Liver (tissue), 9 donors: Measurements from ENCODE around the gene PCDH8. TPM values are rescaled to one million over a fixed set of nuclear protein-coding genes. Genes with fewer than 3 reads are reported as not detected.

ENCODE experiments used
- DNase-seq: peaks from one replicate; pipeline ENCODE4 v3.0.0-alpha.2; 2017; ENCODE audit warnings: low spot score
- H3K27ac ChIP-seq, 2 donors: one replicate each; pipeline ENCODE4 v1.7.0; 2013; ENCODE audit warnings: inconsistent platforms in 2 of 2, low read length in 2 of 2, control low read depth in 1 of 2, low read depth in 1 of 2, mild to moderate bottlenecking in 1 of 2
- H3K27me3 ChIP-seq, 4 donors: one replicate each; pipeline versions ENCODE4 v1.6.1 to v1.7.0; 2013; ENCODE audit warnings: low read length in 3 of 4, inconsistent platforms in 1 of 4, mild to moderate bottlenecking in 1 of 4, moderate library complexity in 1 of 4; ENCODE audit not compliant: control insufficient read depth in 4 of 4, insufficient read depth in 4 of 4
- H3K36me3 ChIP-seq, 4 donors: one replicate each; pipeline versions ENCODE4 v1.6.1 to v1.7.0; 2013; ENCODE audit warnings: low read length in 3 of 4, mild to moderate bottlenecking in 3 of 4, low read depth in 1 of 4, moderate library complexity in 1 of 4; ENCODE audit not compliant: control insufficient read depth in 4 of 4, insufficient read depth in 3 of 4
- H3K4me1 ChIP-seq, 4 donors: one replicate each; pipeline versions ENCODE4 v1.6.1 to v1.7.0; 2013; ENCODE audit warnings: low read length in 3 of 4, mild to moderate bottlenecking in 3 of 4, moderate library complexity in 1 of 4; ENCODE audit not compliant: control insufficient read depth in 4 of 4, insufficient read depth in 4 of 4
- H3K4me3 ChIP-seq, 3 donors: one replicate each; pipeline versions ENCODE4 v1.6.1 to v1.7.0; 2013; ENCODE audit warnings: low read length in 3 of 3, control low read depth in 1 of 3, low read depth in 1 of 3, mild to moderate bottlenecking in 1 of 3
- H3K9ac ChIP-seq, 2 donors: one replicate each; pipeline ENCODE4 v1.7.0; 2013; ENCODE audit warnings: low read length in 2 of 2, mild to moderate bottlenecking in 2 of 2, moderate library complexity in 2 of 2, control low read depth in 1 of 2, low read depth in 1 of 2
- H3K9me3 ChIP-seq, 4 donors: one replicate each; pipeline versions ENCODE4 v1.6.1 to v1.7.0; 2013; ENCODE audit warnings: low read length in 3 of 4; ENCODE audit not compliant: control insufficient read depth in 4 of 4
- EGR1 ChIP-seq, 2 donors: IDR thresholded peaks; 2 replicates each; pipeline ENCODE4 v1.6.1; 2016 to 2018; ENCODE audit warnings: antibody characterized with exemption in 2 of 2, low read depth in 2 of 2
- FOXA1 ChIP-seq: IDR thresholded peaks from 2 replicates; pipeline ENCODE4 v1.6.1; 2016; ENCODE audit warnings: antibody characterized with exemption
- FOXA2 ChIP-seq: IDR thresholded peaks from 2 replicates; pipeline ENCODE4 v1.6.1; 2016; ENCODE audit warnings: antibody characterized with exemption
- GABPA ChIP-seq, 2 donors: IDR thresholded peaks in 1 of 2; conservative IDR thresholded peaks in 1 of 2; 2 replicates each; pipeline ENCODE4 v1.6.1; 2016; ENCODE audit warnings: antibody characterized with exemption in 2 of 2, mild to moderate bottlenecking in 1 of 2, moderate library complexity in 1 of 2
- HNF4A ChIP-seq, 2 donors: conservative IDR thresholded peaks; 2 replicates each; pipeline ENCODE4 v1.6.1; 2016; ENCODE audit warnings: antibody characterized with exemption in 2 of 2, mild to moderate bottlenecking in 2 of 2
- HNF4G ChIP-seq: IDR thresholded peaks from 2 replicates; pipeline ENCODE4 v1.6.1; 2016; ENCODE audit warnings: antibody characterized with exemption
- JUND ChIP-seq, 2 donors: IDR thresholded peaks; 2 replicates each; pipeline ENCODE4 v1.6.1; 2016; ENCODE audit warnings: antibody characterized with exemption in 2 of 2
- NR2F2 ChIP-seq: IDR thresholded peaks from 2 replicates; pipeline ENCODE4 v1.6.1; 2016; ENCODE audit warnings: antibody characterized with exemption
- RAD21 ChIP-seq, 2 donors: IDR thresholded peaks; 2 replicates each; pipeline ENCODE4 v1.6.1; 2016; ENCODE audit warnings: antibody characterized with exemption in 2 of 2, mild to moderate bottlenecking in 2 of 2
- RXRA ChIP-seq, 2 donors: IDR thresholded peaks; 2 replicates each; pipeline ENCODE4 v1.6.1; 2017 to 2018; ENCODE audit warnings: antibody characterized with exemption in 2 of 2, mild to moderate bottlenecking in 1 of 2
- SP1 ChIP-seq: IDR thresholded peaks from 2 replicates; pipeline ENCODE4 v1.6.1; 2018; ENCODE audit warnings: antibody characterized with exemption, mild to moderate bottlenecking
- TAF1 ChIP-seq: conservative IDR thresholded peaks from 2 replicates; pipeline ENCODE4 v1.6.1; 2016; ENCODE audit warnings: antibody characterized with exemption, mild to moderate bottlenecking
- YY1 ChIP-seq: IDR thresholded peaks from 2 replicates; pipeline ENCODE4 v1.6.1; 2016; ENCODE audit warnings: antibody characterized with exemption, mild to moderate bottlenecking
- WGBS: extraction: QIAGEN DNeasy Blood & Tissue Kit; methylation state at CpG from one replicate; pipeline ENCODE4 v1.1.7; 2013; 5-methylcytosine and 5-hydroxymethylcytosine counted together
- polyA plus RNA-seq, 2 donors: library from polyadenylated mRNA; stranded (reverse) in 1 of 2; unstranded in 1 of 2; fragments of 200-250 nt in 1 of 2; fragments of >200 nt in 1 of 2; fragmentation: Nextera tagmentation in 1 of 2; extraction: Ambion mirVana in 1 of 2; gene quantifications; one replicate each; pipeline versions ENCODE4 v1.2.1 to v1.2.3, GENCODE V29; 2013 to 2015
- total RNA-seq, 2 donors: library from RNA; depleted of rRNA; stranded (reverse); fragments of >200 nt; gene quantifications; one replicate each; pipeline ENCODE4 v1.2.3, GENCODE V29; 2014
- TF ChIP-seq, protein P1 (sequence below): fragments of 150-350 bp; IDR thresholded peaks from 2 replicates; pipeline ENCODE4 v1.5.1; 2017; ENCODE audit warnings: improper control_type of control experiment, low read depth, low read length; ENCODE audit not compliant: missing input control
- TF ChIP-seq, protein P2 (sequence below): IDR thresholded peaks from 2 replicates; pipeline ENCODE4 v1.6.1; 2016; ENCODE audit warnings: antibody characterized with exemption
- TF ChIP-seq, protein P3 (sequence below): IDR thresholded peaks from 2 replicates; pipeline ENCODE4 v1.6.1; 2016; ENCODE audit warnings: antibody characterized with exemption
- TF ChIP-seq, protein P4 (sequence below): IDR thresholded peaks from 2 replicates; pipeline ENCODE4 v1.6.1; 2016; ENCODE audit warnings: antibody characterized with exemption, mild to moderate bottlenecking
- TF ChIP-seq, protein P5 (sequence below): IDR thresholded peaks from 2 replicates; pipeline ENCODE4 v1.6.1; 2016; ENCODE audit warnings: antibody characterized with exemption
- donor health status: healthy.
- donor health status: healthy.
- donor health status: healthy.
- donor health status: healthy.
- donor health status: healthy.

The PCDH8 gene
- total and polyA plus RNA-seq, 4 donors, result not detected

DNA sequence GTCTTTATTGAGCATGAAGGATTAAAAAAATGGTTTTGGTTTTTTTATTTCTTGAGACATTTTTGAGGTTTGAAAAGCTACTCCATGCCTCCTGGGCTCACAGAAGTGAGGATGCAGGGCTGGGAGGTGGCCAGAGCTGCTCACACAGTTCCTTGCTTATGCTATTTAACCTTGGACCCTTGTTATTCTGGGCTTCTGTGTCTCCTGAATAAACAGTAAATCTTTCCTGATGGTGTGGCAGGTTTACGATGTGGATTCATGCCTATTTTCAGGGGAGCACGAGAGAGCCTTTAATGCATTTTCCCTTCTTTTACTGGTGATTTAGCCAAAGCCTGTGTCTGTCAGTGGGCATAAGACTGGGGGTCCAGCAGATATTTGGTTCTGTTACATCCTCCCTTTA lies 34.3 kb upstream of the PCDH8 start (continued):
- TF ChIP-seq GABPA (IDR thresholded peaks at IDR 0.05 in 1 of 2, conservative IDR thresholded peaks at IDR 0.05 in 1 of 2), result no peak
- TF ChIP-seq SP1, result no peak
- no peak for TF ChIP-seq EGR1 (IDR thresholded peaks at IDR 0.05; ENCODE audit: low read depth in 2 of 2)
- TF ChIP-seq, protein P1, sequence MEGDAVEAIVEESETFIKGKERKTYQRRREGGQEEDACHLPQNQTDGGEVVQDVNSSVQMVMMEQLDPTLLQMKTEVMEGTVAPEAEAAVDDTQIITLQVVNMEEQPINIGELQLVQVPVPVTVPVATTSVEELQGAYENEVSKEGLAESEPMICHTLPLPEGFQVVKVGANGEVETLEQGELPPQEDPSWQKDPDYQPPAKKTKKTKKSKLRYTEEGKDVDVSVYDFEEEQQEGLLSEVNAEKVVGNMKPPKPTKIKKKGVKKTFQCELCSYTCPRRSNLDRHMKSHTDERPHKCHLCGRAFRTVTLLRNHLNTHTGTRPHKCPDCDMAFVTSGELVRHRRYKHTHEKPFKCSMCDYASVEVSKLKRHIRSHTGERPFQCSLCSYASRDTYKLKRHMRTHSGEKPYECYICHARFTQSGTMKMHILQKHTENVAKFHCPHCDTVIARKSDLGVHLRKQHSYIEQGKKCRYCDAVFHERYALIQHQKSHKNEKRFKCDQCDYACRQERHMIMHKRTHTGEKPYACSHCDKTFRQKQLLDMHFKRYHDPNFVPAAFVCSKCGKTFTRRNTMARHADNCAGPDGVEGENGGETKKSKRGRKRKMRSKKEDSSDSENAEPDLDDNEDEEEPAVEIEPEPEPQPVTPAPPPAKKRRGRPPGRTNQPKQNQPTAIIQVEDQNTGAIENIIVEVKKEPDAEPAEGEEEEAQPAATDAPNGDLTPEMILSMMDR, result no peak
- no peak for TF ChIP-seq HNF4G

- peaks cover 1 to 17% (median 5%) of the 10 kb centered on the region in 4 donors for H3K9me3 ChIP-seq
- H3K4me1 ChIP-seq, result no peaks in the 10 kb centered on the region
- H3K36me3 ChIP-seq, result no peaks in the 10 kb centered on the region
- H3K4me3 ChIP-seq, result no peak overlapping the region
- DNase-seq, result no peak
- WGBS, result 24% methylated on average over 6 of the region's 6 CpGs
- no peak overlapping the region for H3K9ac ChIP-seq
- TF ChIP-seq FOXA2 (no peak), HNF4A (conservative IDR thresholded peaks at IDR 0.05) (no peak), YY1 (no peak), FOXA1 (no peak), JUND (IDR thresholded peaks at IDR 0.05) (no peak), SP1 (no peak)
- TF ChIP-seq, protein P2, sequence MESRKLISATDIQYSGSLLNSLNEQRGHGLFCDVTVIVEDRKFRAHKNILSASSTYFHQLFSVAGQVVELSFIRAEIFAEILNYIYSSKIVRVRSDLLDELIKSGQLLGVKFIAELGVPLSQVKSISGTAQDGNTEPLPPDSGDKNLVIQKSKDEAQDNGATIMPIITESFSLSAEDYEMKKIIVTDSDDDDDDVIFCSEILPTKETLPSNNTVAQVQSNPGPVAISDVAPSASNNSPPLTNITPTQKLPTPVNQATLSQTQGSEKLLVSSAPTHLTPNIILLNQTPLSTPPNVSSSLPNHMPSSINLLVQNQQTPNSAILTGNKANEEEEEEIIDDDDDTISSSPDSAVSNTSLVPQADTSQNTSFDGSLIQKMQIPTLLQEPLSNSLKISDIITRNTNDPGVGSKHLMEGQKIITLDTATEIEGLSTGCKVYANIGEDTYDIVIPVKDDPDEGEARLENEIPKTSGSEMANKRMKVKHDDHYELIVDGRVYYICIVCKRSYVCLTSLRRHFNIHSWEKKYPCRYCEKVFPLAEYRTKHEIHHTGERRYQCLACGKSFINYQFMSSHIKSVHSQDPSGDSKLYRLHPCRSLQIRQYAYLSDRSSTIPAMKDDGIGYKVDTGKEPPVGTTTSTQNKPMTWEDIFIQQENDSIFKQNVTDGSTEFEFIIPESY, result no peak
- TF ChIP-seq, protein P3, sequence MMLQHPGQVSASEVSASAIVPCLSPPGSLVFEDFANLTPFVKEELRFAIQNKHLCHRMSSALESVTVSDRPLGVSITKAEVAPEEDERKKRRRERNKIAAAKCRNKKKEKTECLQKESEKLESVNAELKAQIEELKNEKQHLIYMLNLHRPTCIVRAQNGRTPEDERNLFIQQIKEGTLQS, result no peak
- peaks cover 0 to 6% (median 3%) of the 10 kb centered on the region in 4 donors for H3K27me3 ChIP-seq
- no peak overlapping the region for H3K27ac ChIP-seq
Observed at GRCh38 chr13:52879950-52880741, 31.7 kb upstream of the PCDH8 start.

GRCh38 chr13:52878831-52879230 lies 30.4 kb upstream of the PCDH8 start:
- no peak for DNase-seq
- Histone ChIP-seq H3K27me3 (peaks cover 0 to 6% (median 3%) of the 10 kb centered on the region in 4 donors), H3K36me3 (no peaks in the 10 kb centered on the region), H3K9me3 (peaks cover 3 to 27% (median 9%) of the 10 kb centered on the region in 4 donors), H3K4me3 (no peak overlapping the region), H3K4me1 (no peaks in the 10 kb centered on the region), H3K27ac (no peak overlapping the region), H3K9ac (no peak overlapping the region)
- 73% methylated on average over 3 of the region's 3 CpGs for WGBS
- TF ChIP-seq, protein P4, sequence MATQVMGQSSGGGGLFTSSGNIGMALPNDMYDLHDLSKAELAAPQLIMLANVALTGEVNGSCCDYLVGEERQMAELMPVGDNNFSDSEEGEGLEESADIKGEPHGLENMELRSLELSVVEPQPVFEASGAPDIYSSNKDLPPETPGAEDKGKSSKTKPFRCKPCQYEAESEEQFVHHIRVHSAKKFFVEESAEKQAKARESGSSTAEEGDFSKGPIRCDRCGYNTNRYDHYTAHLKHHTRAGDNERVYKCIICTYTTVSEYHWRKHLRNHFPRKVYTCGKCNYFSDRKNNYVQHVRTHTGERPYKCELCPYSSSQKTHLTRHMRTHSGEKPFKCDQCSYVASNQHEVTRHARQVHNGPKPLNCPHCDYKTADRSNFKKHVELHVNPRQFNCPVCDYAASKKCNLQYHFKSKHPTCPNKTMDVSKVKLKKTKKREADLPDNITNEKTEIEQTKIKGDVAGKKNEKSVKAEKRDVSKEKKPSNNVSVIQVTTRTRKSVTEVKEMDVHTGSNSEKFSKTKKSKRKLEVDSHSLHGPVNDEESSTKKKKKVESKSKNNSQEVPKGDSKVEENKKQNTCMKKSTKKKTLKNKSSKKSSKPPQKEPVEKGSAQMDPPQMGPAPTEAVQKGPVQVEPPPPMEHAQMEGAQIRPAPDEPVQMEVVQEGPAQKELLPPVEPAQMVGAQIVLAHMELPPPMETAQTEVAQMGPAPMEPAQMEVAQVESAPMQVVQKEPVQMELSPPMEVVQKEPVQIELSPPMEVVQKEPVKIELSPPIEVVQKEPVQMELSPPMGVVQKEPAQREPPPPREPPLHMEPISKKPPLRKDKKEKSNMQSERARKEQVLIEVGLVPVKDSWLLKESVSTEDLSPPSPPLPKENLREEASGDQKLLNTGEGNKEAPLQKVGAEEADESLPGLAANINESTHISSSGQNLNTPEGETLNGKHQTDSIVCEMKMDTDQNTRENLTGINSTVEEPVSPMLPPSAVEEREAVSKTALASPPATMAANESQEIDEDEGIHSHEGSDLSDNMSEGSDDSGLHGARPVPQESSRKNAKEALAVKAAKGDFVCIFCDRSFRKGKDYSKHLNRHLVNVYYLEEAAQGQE, result no peak
- TF ChIP-seq HNF4A (conservative IDR thresholded peaks at IDR 0.05) (no peak), RAD21 (IDR thresholded peaks at IDR 0.05) (no peak), SP1 (no peak), RXRA (IDR thresholded peaks at IDR 0.05) (no peak), TAF1 (no peak), HNF4G (no peak), YY1 (no peak), FOXA1 (no peak), GABPA (IDR thresholded peaks at IDR 0.05 in 1 of 2, conservative IDR thresholded peaks at IDR 0.05 in 1 of 2) (no peak), NR2F2 (no peak), JUND (IDR thresholded peaks at IDR 0.05) (no peak)
- TF ChIP-seq, protein P5, sequence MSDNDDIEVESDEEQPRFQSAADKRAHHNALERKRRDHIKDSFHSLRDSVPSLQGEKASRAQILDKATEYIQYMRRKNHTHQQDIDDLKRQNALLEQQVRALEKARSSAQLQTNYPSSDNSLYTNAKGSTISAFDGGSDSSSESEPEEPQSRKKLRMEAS, result no peak
- TF ChIP-seq, protein P1, result no peak
- TF ChIP-seq, protein P3, result no peak
